HEK293 (cell line): ENCODE data around the gene BATF2.
"Not testable (repeated sequence)": the region's sequence is repeated elsewhere in the genome, so short reads cannot be mapped to it uniquely, and the experiment has no call there.

Experiments
- CTCF ChIA-PET: fragments of 350-600 bp; formaldehyde crosslinking; extraction: SDS; loops from one replicate; lab custom pipeline; 2021; ENCODE audit warnings: antibody characterized with exemption; lab: Yijun Ruan, JAX
- POLR2A ChIA-PET: fragments of 300-600 bp; formaldehyde crosslinking; extraction: SDS; loops from one replicate; lab custom pipeline; 2020; ENCODE audit warnings: antibody characterized with exemption, inconsistent platforms; lab: Yijun Ruan, JAX
- H3K27ac ChIP-seq: fragments of 200-500 bp; sonication (Bioruptor generic); 2 replicates; pipeline ENCODE4 v1.5.1; 2014; ENCODE audit warnings: low read depth, low read length, control low read depth, inconsistent platforms; ENCODE audit errors: extremely low read depth
- H3K36me3 ChIP-seq, 2 experiments: fragments of 200-500 bp in 1 of 2; sonication (Bioruptor generic) in 1 of 2; 1 replicate in 1 of 2; 2 replicates in 1 of 2; pipeline ENCODE4 v1.5.1; 2014 to 2017; ENCODE audit warnings: inconsistent platforms in 2 of 2, low read length in 2 of 2; ENCODE audit not compliant: control insufficient read depth in 2 of 2, insufficient read depth in 1 of 2
- H3K4me1 ChIP-seq: fragments of 200-500 bp; sonication (Bioruptor generic); 2 replicates; pipeline ENCODE4 v1.5.1; 2014; ENCODE audit warnings: mild to moderate bottlenecking, low read length, inconsistent platforms; ENCODE audit not compliant: control insufficient read depth, insufficient read depth
- H3K4me3 ChIP-seq: 2 replicates; pipeline ENCODE4 v1.5.1; 2011; ENCODE audit warnings: low read depth, mild to moderate bottlenecking, control low read depth, low read length, moderate library complexity
- H3K9me3 ChIP-seq: fragments of 200-500 bp; sonication (Bioruptor generic); 2 replicates; pipeline ENCODE4 v1.5.1; 2014; ENCODE audit warnings: low read depth, low read length, inconsistent platforms; ENCODE audit not compliant: control insufficient read depth, insufficient read depth
- BCL11A ChIP-seq: fragments of 450-650 bp; formaldehyde crosslinking; IDR thresholded peaks from 2 replicates; pipeline ENCODE4 v1.5.1; 2016; ENCODE audit warnings: low read depth, missing biosample characterization, missing genetic modification characterization
- GLIS2 ChIP-seq: fragments of 450-650 bp; formaldehyde crosslinking; IDR thresholded peaks from 2 replicates; pipeline ENCODE4 v1.5.1; 2016; ENCODE audit warnings: missing biosample characterization, missing genetic modification characterization
- KLF8 ChIP-seq: fragments of 450-650 bp; formaldehyde crosslinking; IDR thresholded peaks from 2 replicates; pipeline ENCODE4 v1.5.1; 2016; ENCODE audit warnings: missing biosample characterization, missing genetic modification characterization
- MZF1 ChIP-seq: fragments of 450-650 bp; formaldehyde crosslinking; IDR thresholded peaks from 2 replicates; pipeline ENCODE4 v1.5.1; 2017; ENCODE audit warnings: missing biosample characterization, missing genetic modification characterization, borderline replicate concordance
- PRDM1 ChIP-seq: fragments of 450-650 bp; formaldehyde crosslinking; IDR thresholded peaks from 2 replicates; pipeline ENCODE4; 2016; ENCODE audit warnings: missing biosample characterization, missing genetic modification characterization
- PRDM10 ChIP-seq: fragments of 450-650 bp; formaldehyde crosslinking; IDR thresholded peaks from 2 replicates; pipeline ENCODE4 v1.5.1; 2016; ENCODE audit warnings: missing biosample characterization, missing genetic modification characterization
- SCRT1 ChIP-seq: fragments of 450-650 bp; formaldehyde crosslinking; IDR thresholded peaks from 2 replicates; pipeline ENCODE4 v1.5.1; 2016; ENCODE audit warnings: missing biosample characterization, missing genetic modification characterization, borderline replicate concordance
- ZBTB1 ChIP-seq: fragments of 450-650 bp; formaldehyde crosslinking; IDR thresholded peaks from 2 replicates; pipeline ENCODE4 v1.5.1; 2016; ENCODE audit warnings: missing biosample characterization, missing genetic modification characterization
- ZBTB48 ChIP-seq: fragments of 450-650 bp; formaldehyde crosslinking; IDR thresholded peaks from 2 replicates; pipeline ENCODE4 v1.5.1; 2016; ENCODE audit warnings: missing biosample characterization, missing genetic modification characterization
- ZFP69B ChIP-seq: fragments of 450-650 bp; formaldehyde crosslinking; IDR thresholded peaks from 2 replicates; pipeline ENCODE4 v1.5.1; 2016; ENCODE audit warnings: missing biosample characterization, missing genetic modification characterization
- ZNF114 ChIP-seq: fragments of 450-650 bp; formaldehyde crosslinking; IDR thresholded peaks from 2 replicates; pipeline ENCODE4 v1.5.0; 2017; ENCODE audit warnings: missing biosample characterization, missing genetic modification characterization
- ZNF292 ChIP-seq: fragments of 450-650 bp; formaldehyde crosslinking; IDR thresholded peaks from 2 replicates; pipeline ENCODE4 v1.5.1; 2016; ENCODE audit warnings: low read depth, missing biosample characterization, missing genetic modification characterization, borderline replicate concordance
- ZNF391 ChIP-seq: fragments of 450-650 bp; formaldehyde crosslinking; IDR thresholded peaks from 2 replicates; pipeline ENCODE4 v1.5.1; 2016; ENCODE audit warnings: low read depth, missing biosample characterization, missing genetic modification characterization, borderline replicate concordance
- ZNF394 ChIP-seq: fragments of 450-650 bp; formaldehyde crosslinking; IDR thresholded peaks from 2 replicates; pipeline ENCODE4 v1.5.1; 2016; ENCODE audit warnings: missing biosample characterization, missing genetic modification characterization, mild to moderate bottlenecking, moderate library complexity, borderline replicate concordance
- ZNF513 ChIP-seq: fragments of 450-650 bp; IDR thresholded peaks from 2 replicates; pipeline ENCODE4 v1.5.1; 2018; ENCODE audit warnings: missing biosample characterization, missing genetic modification characterization
- ZNF830 ChIP-seq: fragments of 450-650 bp; IDR thresholded peaks from 2 replicates; pipeline ENCODE4 v1.5.0; 2018; ENCODE audit warnings: missing biosample characterization, missing genetic modification characterization, low read depth, mild to moderate bottlenecking, moderate library complexity
- ZSCAN23 ChIP-seq: fragments of 450-650 bp; formaldehyde crosslinking; IDR thresholded peaks from 2 replicates; pipeline ENCODE4 v1.5.1; 2016; ENCODE audit warnings: missing biosample characterization, missing genetic modification characterization
- TF ChIP-seq, protein P1 (sequence below): fragments of 450-650 bp; formaldehyde crosslinking; IDR thresholded peaks from 2 replicates; pipeline ENCODE4 v1.5.1; 2016; ENCODE audit warnings: missing biosample characterization, missing genetic modification characterization
- TF ChIP-seq, protein P2 (sequence below): fragments of 450-650 bp; formaldehyde crosslinking; IDR thresholded peaks from 2 replicates; pipeline ENCODE4 v1.5.1; 2016; ENCODE audit warnings: missing biosample characterization, missing genetic modification characterization

The BATF2 gene

DNA sequence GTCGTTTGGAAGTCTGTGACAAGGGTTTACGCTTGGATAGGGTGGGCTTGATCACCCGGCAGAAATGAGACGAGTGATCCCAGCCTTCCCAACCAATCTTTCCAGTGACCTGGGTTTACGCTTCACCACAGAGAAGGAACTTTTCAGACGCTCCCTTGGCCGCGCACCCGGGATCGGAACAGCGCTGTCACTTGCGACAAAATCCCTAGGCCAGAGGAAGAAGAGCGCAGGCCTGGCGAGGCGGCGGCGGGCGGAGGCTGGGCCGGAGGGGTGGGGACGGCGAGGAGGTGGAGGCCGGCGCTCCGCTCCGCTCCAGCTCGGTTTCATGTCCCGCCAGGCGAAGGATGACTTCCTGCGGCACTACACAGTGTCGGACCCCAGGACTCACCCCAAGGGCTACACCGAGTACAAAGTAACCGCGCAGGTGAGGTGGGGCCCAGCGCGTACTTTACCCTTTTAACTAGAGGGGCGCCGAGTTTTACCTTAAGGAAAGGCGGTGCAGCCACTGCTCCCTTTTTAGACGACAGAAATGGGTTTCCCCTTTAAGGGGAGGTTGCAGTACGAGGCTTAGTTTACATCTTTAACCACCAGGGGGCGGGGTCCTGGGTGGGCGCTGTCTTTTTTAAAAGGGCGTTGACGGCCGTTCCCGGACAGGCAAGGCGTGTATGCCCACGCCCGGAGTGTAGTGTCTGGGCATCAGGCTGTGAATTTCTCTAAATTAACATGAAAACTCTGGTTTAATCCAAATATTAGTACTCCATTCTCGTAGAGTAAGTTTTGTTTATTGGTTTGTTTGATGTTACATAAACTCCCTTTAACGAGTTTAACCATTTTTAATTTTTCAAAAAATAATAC, 30.7 kb upstream of the BATF2 start, which contains the start of gene SNX15 (continued):
- peak; percentile 83 for TF ChIP-seq ZNF513 (tag by site-specific recombination)
- peak; percentile 51 for TF ChIP-seq GLIS2
- TF ChIP-seq ZBTB1 (tag by site-specific recombination): no peak
- no peak for TF ChIP-seq MZF1 (tag by site-specific recombination)
- TF ChIP-seq, protein P1, sequence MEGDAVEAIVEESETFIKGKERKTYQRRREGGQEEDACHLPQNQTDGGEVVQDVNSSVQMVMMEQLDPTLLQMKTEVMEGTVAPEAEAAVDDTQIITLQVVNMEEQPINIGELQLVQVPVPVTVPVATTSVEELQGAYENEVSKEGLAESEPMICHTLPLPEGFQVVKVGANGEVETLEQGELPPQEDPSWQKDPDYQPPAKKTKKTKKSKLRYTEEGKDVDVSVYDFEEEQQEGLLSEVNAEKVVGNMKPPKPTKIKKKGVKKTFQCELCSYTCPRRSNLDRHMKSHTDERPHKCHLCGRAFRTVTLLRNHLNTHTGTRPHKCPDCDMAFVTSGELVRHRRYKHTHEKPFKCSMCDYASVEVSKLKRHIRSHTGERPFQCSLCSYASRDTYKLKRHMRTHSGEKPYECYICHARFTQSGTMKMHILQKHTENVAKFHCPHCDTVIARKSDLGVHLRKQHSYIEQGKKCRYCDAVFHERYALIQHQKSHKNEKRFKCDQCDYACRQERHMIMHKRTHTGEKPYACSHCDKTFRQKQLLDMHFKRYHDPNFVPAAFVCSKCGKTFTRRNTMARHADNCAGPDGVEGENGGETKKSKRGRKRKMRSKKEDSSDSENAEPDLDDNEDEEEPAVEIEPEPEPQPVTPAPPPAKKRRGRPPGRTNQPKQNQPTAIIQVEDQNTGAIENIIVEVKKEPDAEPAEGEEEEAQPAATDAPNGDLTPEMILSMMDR (tag by site-specific recombination): peak; percentile 66
- no peak for TF ChIP-seq ZSCAN23 (tag by site-specific recombination)
- peak; percentile 100 for TF ChIP-seq ZFP69B (tag by site-specific recombination)

GRCh38 chr11:65026810-65027209, 30.0 kb upstream of the BATF2 start:
- ChIA-PET CTCF (interaction anchor here (0.6 to 3.5 kb wide), 6 partner anchors 11 to 179 kb away, joined by 3 to 24 read pairs (median 4); partner anchors contain the start of genes ARL2 and TM7SF2), POLR2A (interaction anchor here (0.6 to 3.6 kb wide), 6 partner anchors 10 to 235 kb away, joined by 3 to 17 read pairs (median 4); partner anchors contain the start of genes ARL2, POLA2 and SAC3D1)
- Histone ChIP-seq H3K4me3 (peak overlapping the region; percentile 16), H3K4me1 (0 out of 2 replicates have a peak, but pooled peaks cover 2% of the 10 kb centered on the region), H3K9me3 (no peaks in the 10 kb centered on the region), H3K36me3 (peaks cover 0 to 6% of the 10 kb centered on the region in 2 experiments; a peak in 2 of 3 replicates), H3K27ac (no peak overlapping the region)
- no peak for TF ChIP-seq ZNF391 (tag by site-specific recombination)
- no peak for TF ChIP-seq ZBTB48 (tag by site-specific recombination)
- TF ChIP-seq BCL11A (tag by site-specific recombination): no peak
- TF ChIP-seq ZNF394 (tag by site-specific recombination): 0 out of 2 replicates have a peak, but pooled peaks have one; percentile 3
- TF ChIP-seq ZNF830 (tag by site-specific recombination): no peak
- 0 out of 2 replicates have a peak, but pooled peaks have one; percentile 5 for TF ChIP-seq PRDM1
- TF ChIP-seq SCRT1 (tag by site-specific recombination): no peak

DNA sequence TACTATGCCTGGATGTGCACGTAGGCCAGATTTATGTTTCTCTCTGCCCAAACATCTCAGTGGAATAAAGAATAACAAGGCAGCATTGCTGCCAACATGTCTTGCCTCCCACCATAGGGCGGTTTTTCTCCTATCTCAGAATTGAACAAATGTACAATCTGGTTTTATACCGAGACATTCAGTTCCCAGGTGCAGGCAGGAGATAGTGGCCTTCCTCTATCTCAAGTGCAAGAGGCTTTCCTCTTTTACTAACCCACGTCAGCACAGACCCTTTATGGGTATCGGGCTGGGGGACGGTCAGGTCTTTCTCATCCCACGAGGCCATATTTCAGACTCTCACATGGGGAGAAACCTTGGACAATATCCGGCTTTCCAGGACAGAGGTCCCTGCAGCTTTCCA, 26.7 kb upstream of the BATF2 start:
- ChIA-PET POLR2A (interaction anchor here (0.7 kb wide), 1 partner anchor 88 kb away, joined by 5 read pairs; the partner anchor contains the start of gene TM7SF2), CTCF (interaction anchor here (0.6 kb wide), 1 partner anchor 135 kb away, joined by 3 read pairs; no protein-coding TSS in a partner anchor)
- H3K36me3 ChIP-seq: peaks cover 0 to 31% of the 10 kb centered on the region in 2 experiments; a peak in 2 of 3 replicates
- H3K4me1 ChIP-seq, H3K4me3 ChIP-seq, H3K9me3 ChIP-seq, H3K27ac ChIP-seq: not testable (repeated sequence)

DNA sequence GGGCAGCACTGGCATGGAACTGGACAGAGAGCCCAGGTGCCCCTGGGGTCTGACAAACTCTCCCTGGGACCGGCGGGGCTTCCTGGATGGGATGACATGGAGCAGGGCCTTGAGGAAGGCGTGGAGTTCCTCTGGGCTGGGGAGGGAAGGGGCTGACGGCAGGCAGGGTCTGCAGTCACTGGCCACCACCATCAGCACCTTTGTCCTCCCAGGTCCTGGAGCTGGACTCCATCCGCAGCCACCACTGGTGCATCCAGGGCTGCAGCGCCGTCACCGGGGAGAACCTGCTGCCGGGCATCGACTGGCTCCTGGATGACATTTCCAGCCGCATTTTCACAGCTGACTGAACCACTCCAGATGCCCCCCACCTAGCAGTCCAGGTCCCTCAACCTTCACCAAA, 24.7 kb upstream of the BATF2 start:
- Histone ChIP-seq H3K27ac (no peak overlapping the region), H3K36me3 (peaks cover 0 to 50% of the 10 kb centered on the region in 2 experiments; a peak in 2 of 3 replicates), H3K4me1 (no peaks in the 10 kb centered on the region), H3K4me3 (no peak overlapping the region), H3K9me3 (no peaks in the 10 kb centered on the region)
- ChIA-PET CTCF (interaction anchor here (0.6 kb wide), 1 partner anchor 1138 kb away, joined by 6 read pairs; no protein-coding TSS in a partner anchor), POLR2A (interaction anchor here (1.3 kb wide), 1 partner anchor 8 kb away, joined by 3 read pairs; no protein-coding TSS in a partner anchor)
- no peak for TF ChIP-seq KLF8 (tag by site-specific recombination)
- TF ChIP-seq ZNF292 (tag by site-specific recombination): no peak
- TF ChIP-seq ZNF114 (tag by site-specific recombination): no peak
- TF ChIP-seq, protein P2, sequence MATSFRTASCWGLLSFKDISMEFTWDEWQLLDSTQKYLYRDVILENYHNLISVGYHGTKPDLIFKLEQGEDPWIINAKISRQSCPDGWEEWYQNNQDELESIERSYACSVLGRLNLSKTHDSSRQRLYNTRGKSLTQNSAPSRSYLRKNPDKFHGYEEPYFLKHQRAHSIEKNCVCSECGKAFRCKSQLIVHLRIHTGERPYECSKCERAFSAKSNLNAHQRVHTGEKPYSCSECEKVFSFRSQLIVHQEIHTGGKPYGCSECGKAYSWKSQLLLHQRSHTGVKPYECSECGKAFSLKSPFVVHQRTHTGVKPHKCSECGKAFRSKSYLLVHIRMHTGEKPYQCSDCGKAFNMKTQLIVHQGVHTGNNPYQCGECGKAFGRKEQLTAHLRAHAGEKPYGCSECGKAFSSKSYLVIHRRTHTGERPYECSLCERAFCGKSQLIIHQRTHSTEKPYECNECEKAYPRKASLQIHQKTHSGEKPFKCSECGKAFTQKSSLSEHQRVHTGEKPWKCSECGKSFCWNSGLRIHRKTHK (tag by site-specific recombination): no peak
- TF ChIP-seq PRDM10: no peak
